C4-2B (cell line): Measurements from ENCODE around the gene TEDC1.

Source experiments
- CTCF ChIP-seq: fragments of 450-650 bp; conservative IDR thresholded peaks from 2 replicates; pipeline ENCODE4 v1.5.1; 2017; ENCODE audit warnings: mild to moderate bottlenecking
- ZFX ChIP-seq: fragments of 450-650 bp; IDR thresholded peaks from 2 replicates; pipeline ENCODE4 v1.6.1; 2017

GRCh38 chr14:105490572-105491365 lies at the start of gene TEDC1:
- TF ChIP-seq CTCF (peak; percentile 95), ZFX (no peak)
